Suprapubic skin (tissue), 4 donors: ENCODE measurements around the gene C1R. TPM values are rescaled to one million over a fixed set of nuclear protein-coding genes. Genes with fewer than 3 reads are reported as not detected.

ENCODE experiments used
- DNase-seq, 2 donors: peaks; one replicate each; pipeline ENCODE4 v3.0.0-alpha.2; 2019; ENCODE audit warnings: low spot score in 2 of 2
- H3K27ac ChIP-seq: fragments of 200-600 bp; sonication (generic); one replicate; pipeline ENCODE4 v1.5.1; 2019
- H3K27me3 ChIP-seq: fragments of 200-600 bp; sonication (generic); one replicate; pipeline ENCODE4 v1.5.1; 2019
- H3K36me3 ChIP-seq: fragments of 200-600 bp; sonication (generic); one replicate; pipeline ENCODE4 v1.5.1; 2019
- H3K4me1 ChIP-seq: fragments of 200-600 bp; sonication (generic); one replicate; pipeline ENCODE4 v1.5.1; 2019
- H3K4me3 ChIP-seq: fragments of 200-600 bp; sonication (generic); one replicate; pipeline ENCODE4 v1.5.1; 2019; ENCODE audit warnings: mild to moderate bottlenecking
- H3K9me3 ChIP-seq: fragments of 200-600 bp; sonication (generic); one replicate; pipeline ENCODE4 v1.5.1; 2019
- EP300 ChIP-seq: sonication (generic); formaldehyde crosslinking; IDR thresholded peaks from one replicate; pipeline ENCODE4 v1.6.1; 2017; ENCODE audit warnings: antibody characterized with exemption
- POLR2A ChIP-seq, 2 donors: fragments of 450-650 bp; IDR thresholded peaks; one replicate each; pipeline ENCODE4 v1.6.1; 2017; ENCODE audit warnings: antibody characterized with exemption in 2 of 2, mild to moderate bottlenecking in 2 of 2, moderate library complexity in 2 of 2
- POLR2AphosphoS5 ChIP-seq, 3 donors: sonication (generic); formaldehyde crosslinking; IDR thresholded peaks; one replicate each; pipeline ENCODE4 v1.6.1; 2017; ENCODE audit warnings: antibody characterized with exemption in 3 of 3
- WGBS: methylation state at CpG from one replicate; pipeline ENCODE4 v1.1.5; 2018; 5-methylcytosine and 5-hydroxymethylcytosine counted together
- total RNA-seq, 4 donors: library from RNA; depleted of rRNA; stranded (reverse); fragments of >200 nt; gene quantifications; one replicate each; pipeline ENCODE4 v1.1.0, GENCODE V29; 2016
- TF ChIP-seq, protein P1 (sequence below), 2 donors: fragments of 200-600 bp in 1 of 2; fragments of 450-650 bp in 1 of 2; sonication (generic) in 1 of 2; IDR thresholded peaks; one replicate each; pipeline ENCODE4 v1.5.1; 2016 to 2019; ENCODE audit warnings: antibody characterized with exemption in 2 of 2, mild to moderate bottlenecking in 1 of 2, moderate library complexity in 1 of 2

Gene C1R
- total RNA-seq, 4 donors from 2014 or later: 70.2 to 166 (median 95.4) TPM

DNA sequence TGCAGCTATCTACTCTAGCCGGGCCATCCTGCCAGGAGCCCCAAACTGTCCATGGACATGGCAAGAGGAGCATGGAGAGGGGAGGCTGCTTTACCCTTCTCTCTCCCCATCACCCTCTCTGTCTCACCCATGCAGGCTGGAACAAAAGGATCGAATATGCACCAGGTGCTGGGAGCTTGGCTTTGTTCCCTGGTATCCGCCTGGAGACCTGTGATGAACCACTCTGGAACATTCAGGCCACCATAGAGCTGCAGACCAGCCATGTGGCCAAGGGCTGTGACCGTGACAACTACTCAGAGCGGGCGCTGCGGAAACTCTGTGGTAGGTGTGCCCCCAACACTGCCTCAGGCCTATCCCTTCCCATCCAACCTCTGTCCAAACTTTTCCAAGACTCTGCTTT, 43.8 kb upstream of the C1R start:
- Histone ChIP-seq H3K9me3 (no peaks in the 10 kb centered on the region), H3K27me3 (no peaks in the 10 kb centered on the region), H3K4me1 (peaks cover 3% of the 10 kb centered on the region), H3K36me3 (peaks cover 22% of the 10 kb centered on the region), H3K4me3 (no peak overlapping the region), H3K27ac (no peak overlapping the region)
- TF ChIP-seq EP300 (no peak), POLR2AphosphoS5 (IDR thresholded peaks at IDR 0.05) (no peak), POLR2A (IDR thresholded peaks at IDR 0.05) (no peak)
- TF ChIP-seq, protein P1, sequence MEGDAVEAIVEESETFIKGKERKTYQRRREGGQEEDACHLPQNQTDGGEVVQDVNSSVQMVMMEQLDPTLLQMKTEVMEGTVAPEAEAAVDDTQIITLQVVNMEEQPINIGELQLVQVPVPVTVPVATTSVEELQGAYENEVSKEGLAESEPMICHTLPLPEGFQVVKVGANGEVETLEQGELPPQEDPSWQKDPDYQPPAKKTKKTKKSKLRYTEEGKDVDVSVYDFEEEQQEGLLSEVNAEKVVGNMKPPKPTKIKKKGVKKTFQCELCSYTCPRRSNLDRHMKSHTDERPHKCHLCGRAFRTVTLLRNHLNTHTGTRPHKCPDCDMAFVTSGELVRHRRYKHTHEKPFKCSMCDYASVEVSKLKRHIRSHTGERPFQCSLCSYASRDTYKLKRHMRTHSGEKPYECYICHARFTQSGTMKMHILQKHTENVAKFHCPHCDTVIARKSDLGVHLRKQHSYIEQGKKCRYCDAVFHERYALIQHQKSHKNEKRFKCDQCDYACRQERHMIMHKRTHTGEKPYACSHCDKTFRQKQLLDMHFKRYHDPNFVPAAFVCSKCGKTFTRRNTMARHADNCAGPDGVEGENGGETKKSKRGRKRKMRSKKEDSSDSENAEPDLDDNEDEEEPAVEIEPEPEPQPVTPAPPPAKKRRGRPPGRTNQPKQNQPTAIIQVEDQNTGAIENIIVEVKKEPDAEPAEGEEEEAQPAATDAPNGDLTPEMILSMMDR (IDR thresholded peaks at IDR 0.05): no peak
- no peak for DNase-seq
- 98% methylated on average over 7 of the region's 7 CpGs for WGBS

- no peak overlapping the region for H3K4me3 ChIP-seq
- no peak for DNase-seq
- H3K27me3 ChIP-seq: no peaks in the 10 kb centered on the region
- TF ChIP-seq POLR2AphosphoS5 (IDR thresholded peaks at IDR 0.05): no peak
- no peak for TF ChIP-seq EP300
- TF ChIP-seq POLR2A (IDR thresholded peaks at IDR 0.05): no peak
- TF ChIP-seq, protein P1 (IDR thresholded peaks at IDR 0.05): no peak
- H3K36me3 ChIP-seq: peaks cover 22% of the 10 kb centered on the region
- no peak overlapping the region for H3K27ac ChIP-seq
- 85% methylated on average over 12 of the region's 12 CpGs for WGBS
- no peaks in the 10 kb centered on the region for H3K9me3 ChIP-seq
- H3K4me1 ChIP-seq: peaks cover 18% of the 10 kb centered on the region
Measured at GRCh38 chr12:7134396-7135166, 42.3 kb upstream of the C1R start.

- H3K4me3 ChIP-seq: no peak overlapping the region
- H3K27me3 ChIP-seq: no peaks in the 10 kb centered on the region
- WGBS: 43% methylated on average over 7 of the region's 7 CpGs
- no peak for DNase-seq
- H3K36me3 ChIP-seq: peaks cover 11% of the 10 kb centered on the region
- TF ChIP-seq EP300: no peak
- no peak for TF ChIP-seq POLR2A (IDR thresholded peaks at IDR 0.05)
- TF ChIP-seq, protein P1 (IDR thresholded peaks at IDR 0.05): no peak
- no peak for TF ChIP-seq POLR2AphosphoS5 (IDR thresholded peaks at IDR 0.05)
- no peak overlapping the region for H3K27ac ChIP-seq
- peaks cover 30% of the 10 kb centered on the region for H3K4me1 ChIP-seq
- no peaks in the 10 kb centered on the region for H3K9me3 ChIP-seq
Measured at GRCh38 chr12:7131502-7131866, 39.2 kb upstream of the C1R start.

GRCh38 chr12:7130701-7131501, 38.7 kb upstream of the C1R start:
- TF ChIP-seq POLR2AphosphoS5 (IDR thresholded peaks at IDR 0.05): no peak
- no peak for TF ChIP-seq POLR2A (IDR thresholded peaks at IDR 0.05)
- no peak for TF ChIP-seq EP300
- TF ChIP-seq, protein P1 (IDR thresholded peaks at IDR 0.05): no peak
- H3K27me3 ChIP-seq: no peaks in the 10 kb centered on the region
- no peak for DNase-seq
- H3K27ac ChIP-seq: peak overlapping the region; percentile 19
- WGBS: 4% methylated on average over 32 of the region's 32 CpGs
- H3K4me3 ChIP-seq: peak overlapping the region; percentile 62
- H3K9me3 ChIP-seq: no peaks in the 10 kb centered on the region
- peaks cover 30% of the 10 kb centered on the region for H3K4me1 ChIP-seq
- H3K36me3 ChIP-seq: peaks cover 5% of the 10 kb centered on the region
